Neural cell (in vitro differentiated cells): ENCODE data around the gene TCF4.

Experiments used
- EP300 ChIP-seq: fragments of 450-650 bp; conservative IDR thresholded peaks from 2 replicates; pipeline ENCODE4 v1.6.1; 2014; ENCODE audit warnings: antibody characterized with exemption, mild to moderate bottlenecking, moderate library complexity; ENCODE audit not compliant: poor library complexity, severe bottlenecking
- EZH2 ChIP-seq: fragments of 200-600, 300-800 bp; shearing (Covaris generic), sonication (generic); IDR thresholded peaks from 2 replicates; pipeline ENCODE4 v1.6.1; 2014; ENCODE audit warnings: antibody characterized with exemption, low read length, borderline replicate concordance, mild to moderate bottlenecking; ENCODE audit not compliant: insufficient read depth, poor library complexity, severe bottlenecking
- MXI1 ChIP-seq: fragments of 450-650 bp; conservative IDR thresholded peaks from 2 replicates; pipeline ENCODE4 v1.6.1; 2014; ENCODE audit warnings: antibody characterized with exemption, mild to moderate bottlenecking; ENCODE audit not compliant: poor library complexity, severe bottlenecking
- SMC3 ChIP-seq: fragments of 450-650 bp; conservative IDR thresholded peaks from 2 replicates; pipeline ENCODE4 v1.6.1; 2014; ENCODE audit warnings: antibody characterized with exemption, mild to moderate bottlenecking, moderate library complexity; ENCODE audit not compliant: poor library complexity
- TF ChIP-seq, protein P1 (sequence below): fragments of 450-650 bp; IDR thresholded peaks from 2 replicates; pipeline ENCODE4 v1.5.1; 2014; ENCODE audit warnings: antibody characterized with exemption, mild to moderate bottlenecking, moderate library complexity; ENCODE audit not compliant: poor library complexity, severe bottlenecking

DNA sequence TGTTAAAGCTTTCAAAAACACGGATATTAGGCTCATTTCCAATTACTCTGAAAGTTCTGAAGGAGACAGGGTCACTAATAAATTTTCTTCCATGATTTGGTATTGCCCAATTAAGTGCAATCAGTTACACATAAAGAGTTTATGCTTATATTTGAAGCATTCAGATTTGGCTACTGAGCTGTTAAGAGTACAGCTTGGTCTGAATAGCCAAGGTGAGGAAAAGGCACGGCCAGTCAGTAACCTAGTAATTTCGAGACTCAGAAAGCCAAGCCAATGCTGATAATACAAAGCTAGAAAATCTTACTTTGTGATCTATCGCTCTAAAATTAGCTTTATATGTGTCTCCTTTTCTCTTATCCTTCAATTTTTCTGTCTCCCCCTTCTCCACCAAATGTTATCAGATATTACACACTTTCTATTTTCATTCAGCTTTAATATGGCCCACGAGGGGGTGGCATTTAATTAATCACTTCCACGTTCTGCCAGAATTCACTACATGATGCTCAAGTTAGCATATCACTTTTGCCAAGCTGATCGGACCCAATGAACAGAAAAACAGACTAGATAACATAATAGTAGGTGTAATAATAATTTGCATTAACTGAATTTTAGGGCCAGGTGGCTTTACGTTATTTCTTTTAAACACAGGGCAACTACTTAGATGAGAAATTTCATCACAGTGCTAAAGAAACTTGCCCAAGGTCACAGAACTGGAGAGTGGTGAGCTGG is 138.4 kb downstream of the TCF4 start:
- TF ChIP-seq, protein P1, sequence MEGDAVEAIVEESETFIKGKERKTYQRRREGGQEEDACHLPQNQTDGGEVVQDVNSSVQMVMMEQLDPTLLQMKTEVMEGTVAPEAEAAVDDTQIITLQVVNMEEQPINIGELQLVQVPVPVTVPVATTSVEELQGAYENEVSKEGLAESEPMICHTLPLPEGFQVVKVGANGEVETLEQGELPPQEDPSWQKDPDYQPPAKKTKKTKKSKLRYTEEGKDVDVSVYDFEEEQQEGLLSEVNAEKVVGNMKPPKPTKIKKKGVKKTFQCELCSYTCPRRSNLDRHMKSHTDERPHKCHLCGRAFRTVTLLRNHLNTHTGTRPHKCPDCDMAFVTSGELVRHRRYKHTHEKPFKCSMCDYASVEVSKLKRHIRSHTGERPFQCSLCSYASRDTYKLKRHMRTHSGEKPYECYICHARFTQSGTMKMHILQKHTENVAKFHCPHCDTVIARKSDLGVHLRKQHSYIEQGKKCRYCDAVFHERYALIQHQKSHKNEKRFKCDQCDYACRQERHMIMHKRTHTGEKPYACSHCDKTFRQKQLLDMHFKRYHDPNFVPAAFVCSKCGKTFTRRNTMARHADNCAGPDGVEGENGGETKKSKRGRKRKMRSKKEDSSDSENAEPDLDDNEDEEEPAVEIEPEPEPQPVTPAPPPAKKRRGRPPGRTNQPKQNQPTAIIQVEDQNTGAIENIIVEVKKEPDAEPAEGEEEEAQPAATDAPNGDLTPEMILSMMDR = no peak
- TF ChIP-seq EZH2 = no peak
- TF ChIP-seq EP300 = no peak
- no peak for TF ChIP-seq MXI1
- TF ChIP-seq SMC3 = no peak
